Keratinocyte (primary cell): ENCODE measurements around the gene PSRC1.

Source experiments
- CTCF ChIP-seq, 3 experiments: IDR thresholded peaks in 1 of 3; conservative IDR thresholded peaks in 1 of 3; optimal IDR thresholded peaks in 1 of 3; 2 replicates in 2 of 3; 3 replicates in 1 of 3; pipeline versions ENCODE3 to v1.5.1; 2011; ENCODE audit warnings: low read length in 3 of 3, mild to moderate bottlenecking in 3 of 3, moderate library complexity in 2 of 3, control low read depth in 1 of 3, inconsistent platforms in 1 of 3; ENCODE audit not compliant: insufficient read depth in 2 of 3; ENCODE audit errors: extremely low read depth in 1 of 3
- EZH2 ChIP-seq: IDR thresholded peaks from one replicate; pipeline ENCODE4 v1.6.1; 2012; ENCODE audit warnings: inconsistent platforms, mild to moderate bottlenecking, low read length, moderate library complexity

DNA sequence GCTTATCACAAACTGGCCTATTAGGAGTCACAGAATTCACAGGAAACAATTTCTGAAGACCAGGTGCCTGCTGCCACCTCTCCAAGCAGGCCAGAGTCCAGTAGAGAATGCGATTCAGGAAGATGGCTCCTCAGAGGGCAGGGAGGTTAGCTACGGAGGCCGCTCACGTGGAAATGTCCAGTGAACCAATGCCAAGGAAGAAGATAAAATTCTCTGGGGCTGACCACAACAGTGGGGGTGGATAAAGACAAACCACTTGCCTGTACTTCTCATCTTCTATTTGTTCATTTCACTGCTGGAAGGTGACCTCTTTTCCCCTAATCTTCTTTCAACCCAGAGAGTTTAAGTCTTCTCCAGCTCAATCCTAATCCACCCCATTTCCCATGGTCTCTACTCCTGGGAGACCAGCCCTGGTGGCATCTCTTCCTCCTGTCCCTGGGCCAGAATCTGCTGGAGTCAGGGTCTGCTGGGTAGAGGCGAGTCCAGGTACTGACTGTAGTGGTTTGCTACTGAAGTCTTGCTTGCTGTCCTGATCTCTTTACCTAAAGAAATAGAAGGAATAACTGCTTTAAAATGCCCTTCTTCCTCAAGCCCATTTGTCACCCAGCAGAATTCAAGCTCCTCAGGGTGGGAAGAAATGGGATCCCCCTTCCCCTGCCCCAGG is 3.2 kb downstream of the PSRC1 start:
- TF ChIP-seq CTCF (optimal IDR thresholded peaks at IDR 0.05 in 1 of 3, IDR thresholded peaks at IDR 0.05 in 1 of 3, conservative IDR thresholded peaks at IDR 0.05 in 1 of 3; ENCODE audit: extremely low read depth in 1 of 3, insufficient read depth in 2 of 3, low read length in 3 of 3) = no peak
- no peak for TF ChIP-seq EZH2
